HL-60 (cell line): ENCODE data around the gene IRGQ.

ENCODE experiments used
- DNase-seq, 2 experiments: peaks; one replicate each; pipeline ENCODE4 v3.0.0-alpha.2; 2010 to 2020; ENCODE audit warnings: low read depth in 1 of 2, low spot score in 1 of 2
- H3K27ac ChIP-seq: fragments of 250-450 bp; sonication (Bioruptor Pico); replicated peaks from 2 replicates; pipeline ENCODE4 v1.5.1; 2020; ENCODE audit warnings: mild to moderate bottlenecking, moderate library complexity
- H3K27me3 ChIP-seq: fragments of 250-450 bp; sonication (Bioruptor Pico); 2 replicates; pipeline ENCODE4 v1.5.1; 2021; ENCODE audit warnings: mild to moderate bottlenecking, moderate library complexity; ENCODE audit not compliant: insufficient read depth, poor library complexity, severe bottlenecking
- H3K4me3 ChIP-seq: replicated peaks from 2 replicates; pipeline ENCODE4 v1.5.1; 2011; ENCODE audit warnings: mild to moderate bottlenecking, control low read depth, low read length; ENCODE audit not compliant: insufficient read depth
- GABPA ChIP-seq: IDR thresholded peaks from 2 replicates; pipeline ENCODE4 v1.6.1; 2012; ENCODE audit warnings: low read depth
- POLR2AphosphoS5 ChIP-seq: IDR thresholded peaks from 2 replicates; pipeline ENCODE4 v1.6.1; 2012; ENCODE audit warnings: low read depth
- SPI1 ChIP-seq: IDR thresholded peaks from 2 replicates; pipeline ENCODE4 v1.6.1; 2012; ENCODE audit warnings: low read depth, mild to moderate bottlenecking, borderline replicate concordance
- long read RNA-seq: library from polyadenylated mRNA; unstranded; transcript quantifications from one replicate; pipeline ENCODE4 v2.0.0, GENCODE V29; 2020
- TF ChIP-seq, protein P1 (sequence below): IDR thresholded peaks from one replicate; pipeline ENCODE4 v1.5.1; 2011; ENCODE audit warnings: low read length, control low read depth, inconsistent platforms; ENCODE audit not compliant: insufficient read depth
- TF ChIP-seq, protein P2 (sequence below): IDR thresholded peaks from 2 replicates; pipeline ENCODE4 v1.6.1; 2012; ENCODE audit warnings: low read depth; ENCODE audit not compliant: insufficient replicate concordance

IRGQ gene, protein sequence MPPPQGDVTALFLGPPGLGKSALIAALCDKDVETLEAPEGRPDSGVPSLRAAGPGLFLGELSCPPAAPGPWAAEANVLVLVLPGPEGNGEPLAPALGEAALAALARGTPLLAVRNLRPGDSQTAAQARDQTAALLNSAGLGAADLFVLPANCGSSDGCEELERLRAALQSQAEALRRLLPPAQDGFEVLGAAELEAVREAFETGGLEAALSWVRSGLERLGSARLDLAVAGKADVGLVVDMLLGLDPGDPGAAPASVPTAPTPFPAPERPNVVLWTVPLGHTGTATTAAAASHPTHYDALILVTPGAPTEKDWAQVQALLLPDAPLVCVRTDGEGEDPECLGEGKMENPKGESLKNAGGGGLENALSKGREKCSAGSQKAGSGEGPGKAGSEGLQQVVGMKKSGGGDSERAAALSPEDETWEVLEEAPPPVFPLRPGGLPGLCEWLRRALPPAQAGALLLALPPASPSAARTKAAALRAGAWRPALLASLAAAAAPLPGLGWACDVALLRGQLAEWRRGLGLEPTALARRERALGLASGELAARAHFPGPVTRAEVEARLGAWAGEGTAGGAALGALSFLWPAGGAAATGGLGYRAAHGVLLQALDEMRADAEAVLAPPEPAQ
- long read RNA-seq, partial matches to known transcripts: 0 of 3 reads
- long read RNA-seq, other reads (novel, unspliced or antisense): 0 of 3 reads

DNA sequence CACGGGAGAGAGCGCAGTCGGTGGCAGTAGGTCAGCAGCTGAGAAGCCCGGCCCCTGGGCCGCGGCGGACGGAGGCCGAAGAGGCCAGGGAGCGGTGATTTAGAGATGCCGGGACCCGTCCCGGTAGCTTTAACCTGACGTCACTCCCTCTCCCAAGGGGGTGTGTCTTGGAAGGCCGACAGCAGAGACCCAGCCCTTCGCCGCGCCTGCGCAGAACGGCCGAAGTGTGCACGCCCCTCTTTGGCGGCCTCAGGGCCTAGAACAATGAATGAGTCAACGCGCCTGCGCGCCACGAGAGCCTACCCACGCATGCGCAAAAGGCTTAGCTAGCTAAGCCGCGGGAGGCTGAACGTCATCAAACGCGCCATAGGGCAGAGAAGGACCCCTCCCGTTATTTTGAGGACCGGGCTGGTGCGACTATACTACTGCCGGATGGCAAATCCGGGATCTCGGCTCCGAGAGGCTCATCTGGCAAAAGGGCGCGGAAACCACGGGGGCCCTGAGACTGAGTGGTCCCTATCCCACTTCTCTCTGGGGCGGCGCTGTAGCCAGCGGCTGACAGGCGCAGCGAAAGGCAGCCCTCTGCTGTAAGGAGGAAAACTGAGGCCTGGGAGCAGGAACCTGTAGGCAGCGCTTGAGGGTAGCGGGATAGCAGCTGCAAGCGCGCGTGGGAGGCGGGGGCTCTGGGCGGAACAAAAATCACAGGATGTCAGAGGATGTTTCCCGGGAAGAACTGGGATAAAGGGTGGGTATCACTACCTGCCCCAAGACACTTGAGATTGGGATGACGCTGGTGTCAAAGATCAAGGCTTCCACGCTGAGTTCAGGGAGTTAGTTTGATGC, at the start of gene IRGQ, which contains the start of gene ZNF576:
Gene IRGQ, minus strand, starts transcription at position 136 of the 843 bp plus-strand sequence. CDS start 796 bp downstream, outside the sequence.
Gene ZNF576, plus strand, starts transcription at position 597 of the 843 bp plus-strand sequence. CDS start 514 bp downstream, outside the sequence.
- TF ChIP-seq GABPA (no peak), SPI1 (peak; percentile 1; the same call in 1 of the 2 replicates), POLR2AphosphoS5 (peak; percentile 69)
- TF ChIP-seq, protein P1, sequence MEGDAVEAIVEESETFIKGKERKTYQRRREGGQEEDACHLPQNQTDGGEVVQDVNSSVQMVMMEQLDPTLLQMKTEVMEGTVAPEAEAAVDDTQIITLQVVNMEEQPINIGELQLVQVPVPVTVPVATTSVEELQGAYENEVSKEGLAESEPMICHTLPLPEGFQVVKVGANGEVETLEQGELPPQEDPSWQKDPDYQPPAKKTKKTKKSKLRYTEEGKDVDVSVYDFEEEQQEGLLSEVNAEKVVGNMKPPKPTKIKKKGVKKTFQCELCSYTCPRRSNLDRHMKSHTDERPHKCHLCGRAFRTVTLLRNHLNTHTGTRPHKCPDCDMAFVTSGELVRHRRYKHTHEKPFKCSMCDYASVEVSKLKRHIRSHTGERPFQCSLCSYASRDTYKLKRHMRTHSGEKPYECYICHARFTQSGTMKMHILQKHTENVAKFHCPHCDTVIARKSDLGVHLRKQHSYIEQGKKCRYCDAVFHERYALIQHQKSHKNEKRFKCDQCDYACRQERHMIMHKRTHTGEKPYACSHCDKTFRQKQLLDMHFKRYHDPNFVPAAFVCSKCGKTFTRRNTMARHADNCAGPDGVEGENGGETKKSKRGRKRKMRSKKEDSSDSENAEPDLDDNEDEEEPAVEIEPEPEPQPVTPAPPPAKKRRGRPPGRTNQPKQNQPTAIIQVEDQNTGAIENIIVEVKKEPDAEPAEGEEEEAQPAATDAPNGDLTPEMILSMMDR: no peak
- TF ChIP-seq, protein P2, sequence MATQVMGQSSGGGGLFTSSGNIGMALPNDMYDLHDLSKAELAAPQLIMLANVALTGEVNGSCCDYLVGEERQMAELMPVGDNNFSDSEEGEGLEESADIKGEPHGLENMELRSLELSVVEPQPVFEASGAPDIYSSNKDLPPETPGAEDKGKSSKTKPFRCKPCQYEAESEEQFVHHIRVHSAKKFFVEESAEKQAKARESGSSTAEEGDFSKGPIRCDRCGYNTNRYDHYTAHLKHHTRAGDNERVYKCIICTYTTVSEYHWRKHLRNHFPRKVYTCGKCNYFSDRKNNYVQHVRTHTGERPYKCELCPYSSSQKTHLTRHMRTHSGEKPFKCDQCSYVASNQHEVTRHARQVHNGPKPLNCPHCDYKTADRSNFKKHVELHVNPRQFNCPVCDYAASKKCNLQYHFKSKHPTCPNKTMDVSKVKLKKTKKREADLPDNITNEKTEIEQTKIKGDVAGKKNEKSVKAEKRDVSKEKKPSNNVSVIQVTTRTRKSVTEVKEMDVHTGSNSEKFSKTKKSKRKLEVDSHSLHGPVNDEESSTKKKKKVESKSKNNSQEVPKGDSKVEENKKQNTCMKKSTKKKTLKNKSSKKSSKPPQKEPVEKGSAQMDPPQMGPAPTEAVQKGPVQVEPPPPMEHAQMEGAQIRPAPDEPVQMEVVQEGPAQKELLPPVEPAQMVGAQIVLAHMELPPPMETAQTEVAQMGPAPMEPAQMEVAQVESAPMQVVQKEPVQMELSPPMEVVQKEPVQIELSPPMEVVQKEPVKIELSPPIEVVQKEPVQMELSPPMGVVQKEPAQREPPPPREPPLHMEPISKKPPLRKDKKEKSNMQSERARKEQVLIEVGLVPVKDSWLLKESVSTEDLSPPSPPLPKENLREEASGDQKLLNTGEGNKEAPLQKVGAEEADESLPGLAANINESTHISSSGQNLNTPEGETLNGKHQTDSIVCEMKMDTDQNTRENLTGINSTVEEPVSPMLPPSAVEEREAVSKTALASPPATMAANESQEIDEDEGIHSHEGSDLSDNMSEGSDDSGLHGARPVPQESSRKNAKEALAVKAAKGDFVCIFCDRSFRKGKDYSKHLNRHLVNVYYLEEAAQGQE: no peak
- Histone ChIP-seq H3K27ac (peak within 1 kb of the TSS; percentile 100), H3K27me3 (no peaks in the 10 kb centered on the region), H3K4me3 (peak within 1 kb of the TSS; percentile 77)
- DNase-seq: peak; percentile 98 to 100

DNA sequence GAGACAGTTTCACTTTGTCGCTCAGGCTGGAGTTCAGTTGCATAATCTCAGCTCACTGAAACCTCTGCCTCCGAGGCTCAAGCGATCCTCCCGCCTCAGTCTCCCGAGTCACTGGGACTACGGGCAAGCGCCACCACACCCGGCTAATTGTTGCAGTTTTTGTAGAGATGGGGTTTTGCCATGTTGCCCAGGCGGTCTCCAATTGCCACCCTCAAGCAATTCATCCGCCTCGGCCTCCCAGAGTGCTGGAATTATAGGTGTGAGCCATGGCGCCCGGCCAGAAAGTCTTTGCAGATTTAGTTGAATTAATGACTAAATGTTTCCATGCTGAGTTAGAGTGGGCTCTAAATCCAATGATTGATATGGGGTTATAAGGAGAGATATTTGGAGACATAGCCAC, 48.2 kb upstream of the IRGQ start:
- Histone ChIP-seq H3K27ac (no peak overlapping the region), H3K4me3 (no peak overlapping the region), H3K27me3 (peaks cover 8% of the 10 kb centered on the region)
- DNase-seq: no peak
- no peak for TF ChIP-seq GABPA
- no peak for TF ChIP-seq POLR2AphosphoS5
- TF ChIP-seq, protein P2: no peak
- TF ChIP-seq, protein P1: no peak
- TF ChIP-seq SPI1: no peak

DNA sequence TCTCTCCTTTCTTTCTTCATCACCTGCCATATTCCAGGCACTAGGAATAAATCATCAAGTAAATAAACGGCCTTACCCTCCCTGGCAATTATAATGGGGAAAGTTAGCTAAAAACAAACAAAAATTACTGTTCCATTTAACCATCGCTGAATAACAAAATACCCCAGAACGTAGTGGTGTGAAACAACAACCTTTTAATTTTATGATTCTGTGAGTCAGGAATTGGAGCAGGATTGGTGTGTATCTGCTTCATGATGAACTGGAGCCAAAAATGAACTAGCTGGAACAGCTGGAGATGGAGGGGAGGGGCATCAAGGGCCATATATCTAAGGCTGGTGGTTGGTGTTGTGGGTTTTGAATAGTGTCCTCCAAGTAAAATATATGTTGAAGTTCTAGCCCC, 47.4 kb upstream of the IRGQ start:
- H3K4me3 ChIP-seq: no peak overlapping the region
- DNase-seq: no peak
- no peak overlapping the region for H3K27ac ChIP-seq
- TF ChIP-seq, protein P1: no peak
- TF ChIP-seq SPI1 (no peak), GABPA (no peak), POLR2AphosphoS5 (no peak)
- TF ChIP-seq, protein P2: no peak
- peaks cover 17% of the 10 kb centered on the region for H3K27me3 ChIP-seq
